Raji (cell line): Measurements from ENCODE around the gene SLC43A2.

Source experiments
- POLR2A ChIP-seq: IDR thresholded peaks from 2 replicates; pipeline ENCODE4 v1.6.1; 2011; ENCODE audit warnings: low read depth, low read length, control low read depth; ENCODE audit not compliant: insufficient read depth

Gene SLC43A2

DNA sequence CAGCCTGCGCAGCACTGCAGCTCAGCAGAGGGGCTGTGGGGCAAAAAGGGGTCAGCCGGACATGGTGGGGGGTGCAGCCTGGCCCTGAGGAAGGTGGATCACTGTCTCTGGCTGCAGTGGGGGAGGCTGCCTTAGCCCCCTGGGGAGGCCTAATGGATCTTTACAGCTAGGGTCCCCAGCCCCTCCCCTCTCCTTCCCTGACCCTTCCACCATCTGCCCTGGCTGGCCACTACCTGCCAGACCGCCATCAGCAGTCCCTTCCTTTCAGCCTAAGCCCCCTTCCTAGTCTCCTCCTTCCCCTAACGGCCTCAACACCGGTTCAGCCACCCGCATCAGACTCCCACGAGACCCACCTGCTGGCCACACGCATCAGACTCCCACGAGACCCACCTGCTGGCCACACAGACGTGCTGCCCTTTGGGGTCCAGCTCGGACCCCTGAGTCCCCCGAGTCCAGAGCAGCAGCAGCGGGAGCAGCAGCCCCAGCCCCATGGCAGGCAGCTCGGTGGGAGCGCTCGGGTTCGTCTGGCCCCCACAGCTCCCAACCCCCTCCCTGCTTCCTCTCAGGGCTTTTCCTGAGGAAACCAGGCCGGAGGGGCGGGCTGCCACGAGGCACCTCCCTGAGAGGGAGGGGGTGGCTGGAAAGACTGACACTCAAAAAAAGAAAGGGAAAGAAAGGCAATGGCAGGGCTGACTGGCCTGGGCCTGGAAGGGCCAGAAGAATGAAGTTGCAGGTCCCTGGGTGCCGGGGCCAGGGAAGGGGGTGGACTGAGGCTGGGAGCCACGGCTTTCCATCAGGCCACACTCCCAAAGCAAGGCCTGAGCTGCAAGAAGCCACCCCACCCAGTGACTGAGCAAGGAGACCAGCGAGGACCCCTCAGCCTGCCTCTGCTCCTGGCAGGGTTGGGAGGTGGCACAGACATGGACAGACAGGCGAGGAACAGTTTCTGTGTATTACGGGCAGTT is 16.9 kb upstream of the SLC43A2 start, which contains the start of gene SCARF1:
TSS of gene SCARF1 (minus strand) at position 526 of the 965 bp plus-strand sequence. CDS start at position 491, 35 bp downstream.
- no peak for TF ChIP-seq POLR2A

DNA sequence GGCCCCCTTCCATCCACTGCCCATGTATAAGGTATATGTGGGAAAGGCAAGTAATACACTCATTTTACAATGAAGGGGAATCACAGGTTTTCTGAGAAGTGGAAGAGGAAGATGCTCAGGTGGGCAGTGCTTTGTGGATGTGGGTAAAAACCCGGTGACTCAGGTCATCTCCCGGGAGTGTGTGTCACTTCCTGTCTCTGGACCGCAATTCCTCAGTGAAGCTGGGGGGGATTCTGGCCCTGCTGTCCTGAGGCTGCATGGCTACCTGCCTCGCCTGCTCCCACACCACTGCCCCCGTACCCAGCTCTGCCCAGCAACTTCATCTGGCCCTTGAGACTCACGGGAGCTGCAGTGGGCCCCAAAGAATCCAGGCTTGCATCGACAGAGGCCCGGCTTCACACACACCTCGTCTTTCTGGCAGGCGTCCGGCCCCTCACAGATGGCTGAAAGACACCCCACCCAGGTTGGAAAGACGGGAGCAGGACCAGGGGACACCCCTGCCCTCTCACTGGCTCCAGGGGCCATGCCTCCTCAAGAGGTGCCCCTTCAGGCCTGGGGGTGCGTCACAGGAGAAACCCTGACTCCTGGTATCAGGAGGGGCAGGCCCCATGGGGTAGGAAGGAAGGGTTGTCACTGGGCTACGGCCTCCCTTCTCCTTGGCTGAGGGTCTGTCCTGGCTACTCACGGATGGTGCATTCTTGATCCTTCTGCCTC is 16.0 kb upstream of the SLC43A2 start:
- TF ChIP-seq POLR2A: no peak

DNA sequence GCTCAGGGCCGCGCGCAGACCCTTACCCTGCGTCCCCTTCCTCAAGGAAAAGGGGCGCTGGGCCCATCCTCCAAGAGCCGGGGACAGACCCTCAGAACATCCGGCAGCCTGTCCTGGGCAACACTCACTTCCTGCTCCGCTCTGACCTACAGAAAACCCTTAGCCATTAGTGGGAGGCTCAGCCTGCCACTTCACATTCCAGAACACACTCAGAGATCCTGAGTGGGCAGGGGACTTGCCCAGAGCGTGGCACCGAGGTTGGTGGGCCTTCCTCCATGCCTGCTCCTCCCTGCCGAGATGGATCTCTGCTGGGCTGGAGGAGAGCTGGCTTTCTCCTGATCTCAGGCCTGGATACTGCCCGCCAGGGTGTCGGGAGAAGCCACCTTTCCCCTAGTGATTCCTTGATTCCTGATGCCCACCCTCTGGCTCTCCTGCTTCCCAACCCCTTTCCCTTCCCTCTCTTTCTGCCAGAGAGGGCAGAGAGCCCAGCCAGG is 15.4 kb upstream of the SLC43A2 start:
- TF ChIP-seq POLR2A: no peak

DNA sequence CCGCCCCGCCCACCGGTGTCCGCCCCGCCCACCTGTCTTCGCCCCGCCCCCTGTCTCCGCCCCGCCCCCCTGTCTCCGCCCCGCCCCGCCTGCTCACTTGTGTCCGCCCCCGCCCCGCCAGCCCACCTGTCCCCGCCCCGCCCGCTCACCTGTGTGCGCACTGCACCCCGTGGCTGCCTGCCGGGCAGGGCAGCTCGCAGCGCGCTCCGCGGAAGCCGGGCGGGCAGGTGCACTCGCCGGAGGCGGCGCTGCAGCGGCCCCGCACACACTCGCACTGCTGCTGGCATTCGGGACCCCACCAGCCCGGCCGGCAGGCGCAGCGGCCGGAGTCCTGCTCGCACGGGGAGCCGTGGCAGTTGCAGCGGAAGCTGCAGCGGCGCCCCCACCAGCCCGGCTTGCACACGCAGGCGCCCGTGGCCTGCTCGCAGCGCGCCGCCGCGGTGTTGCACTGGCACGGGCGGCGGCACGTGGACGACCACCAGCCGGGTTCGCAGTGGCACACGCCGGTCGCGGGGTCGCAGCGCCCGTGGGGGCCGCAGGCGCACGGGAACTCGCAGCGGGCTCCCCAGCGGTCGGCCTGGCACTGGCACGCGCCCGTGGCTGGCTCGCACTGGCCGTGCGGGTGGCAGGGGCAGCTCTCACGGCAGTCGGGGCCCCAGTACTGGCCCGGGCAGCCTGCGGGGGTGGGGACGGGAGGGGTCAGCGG is 14.8 kb upstream of the SLC43A2 start:
- TF ChIP-seq POLR2A: no peak

DNA sequence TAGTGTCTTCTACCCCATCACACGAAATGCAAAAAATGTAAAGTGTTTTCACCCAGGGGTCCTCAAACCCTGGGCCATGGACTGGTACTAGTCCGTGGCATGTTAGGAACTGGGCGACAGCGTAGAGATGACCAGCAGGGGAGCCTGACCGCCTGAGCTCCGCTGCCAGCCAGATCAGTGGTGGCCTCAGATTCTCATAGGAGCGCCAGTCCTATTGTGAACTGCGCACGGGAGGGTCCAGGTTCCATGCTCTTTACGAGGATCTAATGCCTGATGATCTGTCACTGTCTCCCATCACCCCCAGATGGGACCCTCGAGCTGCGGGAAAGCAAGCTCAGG is 12.4 kb upstream of the SLC43A2 start:
- TF ChIP-seq POLR2A: no peak

DNA sequence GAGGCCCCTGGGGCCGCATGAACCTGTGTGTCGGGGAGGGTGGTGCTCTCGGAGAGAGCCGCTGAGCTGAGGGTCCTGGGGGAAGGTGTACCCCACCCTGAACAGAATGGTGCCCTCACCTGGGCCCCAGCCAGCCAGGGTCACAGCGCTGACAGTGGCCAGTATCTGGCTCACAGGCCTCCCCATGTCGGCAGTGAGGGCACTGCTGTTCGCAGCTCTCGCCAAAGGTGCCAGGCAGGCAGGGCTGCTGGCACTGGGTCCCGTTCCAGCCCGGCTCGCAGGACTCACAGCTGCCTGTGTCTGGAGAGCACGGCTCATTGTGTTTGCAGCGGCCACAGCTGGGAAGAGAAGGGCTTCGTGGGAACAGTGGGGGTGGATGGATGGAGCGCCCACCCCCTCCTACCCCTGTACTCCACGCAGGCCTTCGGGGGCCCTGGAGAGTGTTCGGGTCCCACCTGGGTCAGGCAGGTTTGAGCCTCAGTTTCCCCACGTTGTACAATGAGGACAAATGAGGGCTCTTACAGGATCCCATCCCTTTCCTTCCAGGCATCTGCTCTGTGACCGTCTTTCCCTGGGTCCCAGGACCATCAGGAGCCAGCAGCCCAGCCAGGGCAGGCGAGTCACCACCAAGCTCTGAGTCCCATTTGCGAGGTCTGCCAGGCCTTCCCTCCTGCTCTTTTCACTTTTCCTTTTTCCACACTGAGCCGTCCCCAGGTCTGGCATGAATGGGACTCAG is 11.9 kb upstream of the SLC43A2 start:
- no peak for TF ChIP-seq POLR2A

GRCh38 chr17:1639549-1640180 is 11.0 kb upstream of the SLC43A2 start:
- TF ChIP-seq POLR2A: no peak

- TF ChIP-seq POLR2A: no peak
Measured at GRCh38 chr17:1638624-1639300, 10.1 kb upstream of the SLC43A2 start.

DNA sequence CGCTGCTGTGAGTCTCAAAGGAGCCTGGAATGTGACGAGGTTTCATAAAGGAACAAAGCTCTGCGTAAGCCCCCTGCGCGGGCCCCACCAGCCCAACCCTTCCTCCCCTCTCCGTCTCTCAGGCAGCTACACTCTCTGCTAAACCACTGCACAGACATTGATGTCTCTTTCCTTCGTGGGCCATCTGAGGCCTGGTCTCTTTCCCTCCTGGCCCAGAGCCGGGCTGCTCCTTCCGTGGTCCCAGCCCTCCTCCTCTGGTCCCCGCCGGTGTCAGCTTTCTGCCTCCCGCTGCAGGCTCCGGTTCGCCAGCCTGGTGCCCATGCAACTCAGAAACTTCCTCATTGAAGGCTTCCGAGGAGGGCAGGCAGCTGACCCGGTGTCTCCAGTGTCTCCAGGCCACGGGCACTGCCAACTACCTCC is 9.5 kb upstream of the SLC43A2 start:
- no peak for TF ChIP-seq POLR2A

- TF ChIP-seq POLR2A: no peak
Measured at GRCh38 chr17:1636732-1637285, 8.2 kb upstream of the SLC43A2 start.

GRCh38 chr17:1635675-1636465 is 7.2 kb upstream of the SLC43A2 start:
- TF ChIP-seq POLR2A: no peak

GRCh38 chr17:1634841-1635650 is 6.4 kb upstream of the SLC43A2 start:
- no peak for TF ChIP-seq POLR2A
